Measurements from ENCODE around the gene CORO1C.
"Not testable (repeated sequence)": the region's sequence is repeated elsewhere in the genome, so short reads cannot be mapped to it uniquely, and the experiment has no call there.

Gene CORO1C

GRCh38 chr12:108668063-108668462 is 63.3 kb downstream of the CORO1C start:
- no peak for DNase-seq

GRCh38 chr12:108667349-108667748 is 64.0 kb downstream of the CORO1C start:
- no peak for DNase-seq

- no peak for DNase-seq
These were observed 64.9 kb downstream of the CORO1C start for GRCh38 chr12:108666401-108666881.

GRCh38 chr12:108665608-108666202 is 65.6 kb downstream of the CORO1C start:
- no peak for DNase-seq

- DNase-seq = no peak
These were observed 66.7 kb downstream of the CORO1C start for GRCh38 chr12:108664338-108665258.

- no peak for DNase-seq
These were observed 67.8 kb downstream of the CORO1C start for GRCh38 chr12:108663324-108664015.

GRCh38 chr12:108658115-108658514 is 73.2 kb downstream of the CORO1C start:
- not testable (repeated sequence) for DNase-seq

GRCh38 chr12:108657130-108657745 is 74.1 kb downstream of the CORO1C start:
- DNase-seq = no peak

- not testable (repeated sequence) for DNase-seq
These were observed 75.1 kb downstream of the CORO1C start for GRCh38 chr12:108656247-108656646.

- not testable (repeated sequence) for DNase-seq
These were observed 75.5 kb downstream of the CORO1C start for GRCh38 chr12:108655812-108656175.

GRCh38 chr12:108654622-108655021 is 76.7 kb downstream of the CORO1C start:
- DNase-seq = not testable (repeated sequence)

- no peak for DNase-seq
These were observed 77.4 kb downstream of the CORO1C start for GRCh38 chr12:108653922-108654321.

GRCh38 chr12:108653082-108653516 is 78.2 kb downstream of the CORO1C start:
- no peak for DNase-seq

- no peak for DNase-seq
These were observed 81.2 kb downstream of the CORO1C start for GRCh38 chr12:108650083-108650482.

- no peak for DNase-seq
These were observed 81.6 kb downstream of the CORO1C start for GRCh38 chr12:108649669-108650068.

GRCh38 chr12:108649126-108649525 is 82.2 kb downstream of the CORO1C start:
- no peak for DNase-seq

GRCh38 chr12:108648371-108648770 is 82.9 kb downstream of the CORO1C start:
- DNase-seq = no peak

- DNase-seq = no peak
These were observed 83.6 kb downstream of the CORO1C start for GRCh38 chr12:108647585-108648287.

GRCh38 chr12:108646600-108647579 is 84.4 kb downstream of the CORO1C start:
- DNase-seq = no peak

GRCh38 chr12:108645686-108646599 is 85.4 kb downstream of the CORO1C start:
- DNase-seq = no peak
